PFSK-1 (cell line): ENCODE results near the gene BCL2L1.

ENCODE experiments used
- POLR2AphosphoS5 ChIP-seq: IDR thresholded peaks from 2 replicates; pipeline ENCODE4 v1.6.1; 2012; ENCODE audit warnings: low read depth, mild to moderate bottlenecking, control low read depth, low read length, moderate library complexity
- TAF1 ChIP-seq: IDR thresholded peaks from 2 replicates; pipeline ENCODE4 v1.6.1; 2012; ENCODE audit warnings: low read length, control low read depth, borderline replicate concordance; ENCODE audit not compliant: insufficient read depth

DNA sequence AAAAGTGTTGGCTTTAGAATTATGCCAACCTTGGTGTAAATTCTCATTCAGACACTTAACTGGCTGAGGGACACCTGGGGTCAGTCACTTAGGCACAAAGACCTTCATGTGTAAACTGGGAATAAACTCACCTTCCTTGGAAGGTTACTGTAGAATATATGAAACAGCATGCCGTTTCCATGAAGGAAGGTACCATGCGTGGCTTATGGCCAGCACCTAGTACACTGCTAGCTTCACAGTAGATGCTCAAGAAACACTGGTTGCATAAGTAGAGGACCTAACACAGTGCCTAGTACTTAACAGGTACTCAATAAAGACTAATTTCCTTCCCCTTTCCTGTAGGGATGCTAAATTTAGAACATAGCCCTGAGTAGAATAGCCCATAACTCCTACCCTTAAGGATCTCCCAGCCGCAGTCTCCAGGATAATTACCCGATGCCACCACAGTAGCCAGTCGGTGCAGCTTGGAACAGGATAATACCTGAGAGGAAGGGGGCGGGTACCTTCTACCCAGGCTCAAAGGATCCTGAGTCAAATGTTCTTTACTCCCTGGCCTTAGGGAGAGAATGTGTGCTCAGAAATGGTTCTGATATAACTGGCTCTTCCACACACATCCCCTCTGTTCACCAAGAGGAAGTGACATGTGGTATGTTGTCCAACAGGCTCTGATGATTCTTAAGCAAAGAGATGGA is 3.6 kb downstream of the BCL2L1 start:
- TF ChIP-seq POLR2AphosphoS5: no peak
- no peak for TF ChIP-seq TAF1
